CD4-positive, alpha-beta memory T cell (primary cell): ENCODE measurements around the gene SSH2. TPM values are rescaled to one million over a fixed set of nuclear protein-coding genes. Genes with fewer than 3 reads are reported as not detected.
"Not testable (repeated sequence)": the region's sequence is repeated elsewhere in the genome, so short reads cannot be mapped to it uniquely, and the experiment has no call there.

Experiments used
- CTCF ChIA-PET: fragments of 350-600 bp; sonication (Branson Sonifier 250); formaldehyde crosslinking; loops from one replicate; lab custom pipeline; 2021; ENCODE audit warnings: inconsistent platforms; ENCODE audit not compliant: partially characterized antibody; lab: Charles Lee
- POLR2A ChIA-PET: fragments of 350-600 bp; sonication (Branson Sonifier 250); formaldehyde crosslinking; loops from one replicate; lab custom pipeline; 2021; ENCODE audit not compliant: partially characterized antibody; lab: Charles Lee
- DNase-seq, 5 donors: peaks; one replicate each; pipeline versions ENCODE4 v3.0.0 to v3.0.0-alpha.2; 2020 to 2022; ENCODE audit warnings: mixed read lengths in 1 of 5
- H3K27ac ChIP-seq: one replicate; pipeline ENCODE4 v1.7.0; 2013; ENCODE audit warnings: low read depth, low read length
- H3K27me3 ChIP-seq: 2 replicates; pipeline ENCODE4 v1.7.0; 2013; ENCODE audit warnings: mild to moderate bottlenecking, low read length, moderate library complexity; ENCODE audit not compliant: insufficient read depth
- H3K36me3 ChIP-seq: 2 replicates; pipeline ENCODE4 v1.7.0; 2013; ENCODE audit warnings: mild to moderate bottlenecking, low read length, moderate library complexity; ENCODE audit not compliant: insufficient read depth
- H3K4me1 ChIP-seq: 2 replicates; pipeline ENCODE4 v1.7.0; 2013; ENCODE audit warnings: mild to moderate bottlenecking, low read length, moderate library complexity; ENCODE audit not compliant: insufficient read depth
- H3K4me3 ChIP-seq, 2 donors: one replicate each; pipeline ENCODE4 v1.7.0; 2013; ENCODE audit warnings: low read length in 2 of 2, mild to moderate bottlenecking in 1 of 2
- H3K9me3 ChIP-seq, 2 donors: one replicate each; pipeline ENCODE4 v1.7.0; 2013; ENCODE audit warnings: low read length in 2 of 2, control low read depth in 1 of 2; ENCODE audit not compliant: control insufficient read depth in 1 of 2
- H3K27ac Mint-ChIP-seq, 7 donors: one replicate each; pipeline ENCODE4 v1.8.0; 2020 to 2021; ENCODE audit warnings: mixed read lengths in 7 of 7, mild to moderate bottlenecking in 6 of 7, inconsistent platforms in 3 of 7, moderate library complexity in 3 of 7
- H3K27me3 Mint-ChIP-seq, 2 donors: one replicate each; pipeline ENCODE4 v1.8.0; 2020 to 2021; ENCODE audit warnings: mixed read lengths in 2 of 2
- H3K36me3 Mint-ChIP-seq, 2 donors: one replicate each; pipeline ENCODE4 v1.8.0; 2020 to 2021; ENCODE audit warnings: mixed read lengths in 2 of 2, inconsistent platforms in 1 of 2, mild to moderate bottlenecking in 1 of 2
- H3K4me1 Mint-ChIP-seq, 4 donors: one replicate each; pipeline ENCODE4 v1.8.0; 2020 to 2021; ENCODE audit warnings: mixed read lengths in 4 of 4, mild to moderate bottlenecking in 1 of 4
- H3K4me3 Mint-ChIP-seq, 8 donors: one replicate each; pipeline ENCODE4 v1.8.0; 2020 to 2021; ENCODE audit warnings: mixed read lengths in 8 of 8, mild to moderate bottlenecking in 7 of 8, moderate library complexity in 6 of 8, inconsistent platforms in 3 of 8
- H3K9me3 Mint-ChIP-seq, 8 donors: one replicate each; pipeline ENCODE4 v1.8.0; 2020 to 2021; ENCODE audit warnings: mixed read lengths in 8 of 8, mild to moderate bottlenecking in 5 of 8, inconsistent platforms in 3 of 8, moderate library complexity in 1 of 8
- intact Hi-C: fragments of 100-400 bp; cut with micrococcal nuclease; formaldehyde crosslinking; loops from one replicate; pipeline ENCODE4 v1.15.1; 2023
- polyA plus RNA-seq, 2 donors: library from polyadenylated mRNA; unstranded; fragments of 300-500 nt; fragmentation: Illumina TruSeq; gene quantifications; one replicate each; pipeline ENCODE4 v1.2.3, GENCODE V29; 2021
- total RNA-seq, 2 experiments: library from RNA; stranded (reverse); gene quantifications; one replicate each; pipeline ENCODE4 v1.2.3, GENCODE V29; 2021

SSH2 gene
- total and polyA plus RNA-seq, 4 experiments from 2014 or later: 13.5 to 70.4 (median 54.2) TPM

DNA sequence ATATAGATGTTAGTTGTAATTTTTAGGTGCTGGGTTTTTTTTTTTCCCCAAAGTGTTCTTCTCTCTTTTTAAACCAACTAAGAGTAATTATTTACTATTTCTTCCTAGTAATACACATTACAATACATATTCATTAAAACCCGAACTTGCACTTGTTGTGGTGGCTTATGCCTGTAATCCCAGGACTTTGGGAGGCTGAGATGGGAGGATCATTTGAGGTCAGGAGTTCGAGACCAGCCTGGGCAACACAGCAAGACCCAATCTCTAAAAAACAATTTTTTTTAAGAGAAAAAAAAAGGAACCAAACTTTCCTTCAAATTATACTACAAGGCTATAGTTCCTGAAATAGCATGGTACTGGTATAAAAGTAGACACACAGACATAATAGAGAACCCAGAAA is 15.3 kb upstream of the SSH2 start:
- intact Hi-C loops: no loop called here
- no peak for DNase-seq
- Histone ChIP-seq H3K27ac (no peak overlapping the region), H3K4me1 (no peaks in the 10 kb centered on the region), H3K27me3 (no peaks in the 10 kb centered on the region), H3K36me3 (no peaks in the 10 kb centered on the region), H3K9me3 (no peaks in the 10 kb centered on the region), H3K4me3 (no peak overlapping the region)
- H3K36me3 Mint-ChIP-seq: no peaks in the 10 kb centered on the region
- no peak overlapping the region for H3K27ac Mint-ChIP-seq
- no peaks in the 10 kb centered on the region for H3K9me3 Mint-ChIP-seq
- H3K4me3 Mint-ChIP-seq: no peak overlapping the region
- no peaks in the 10 kb centered on the region for H3K27me3 Mint-ChIP-seq
- POLR2A ChIA-PET: no interaction called here
- H3K4me1 Mint-ChIP-seq: no peaks in the 10 kb centered on the region
- CTCF ChIA-PET: interaction anchor here (2.6 kb wide), 1 partner anchor 13 kb away, joined by 9 read pairs; no protein-coding TSS in a partner anchor

DNA sequence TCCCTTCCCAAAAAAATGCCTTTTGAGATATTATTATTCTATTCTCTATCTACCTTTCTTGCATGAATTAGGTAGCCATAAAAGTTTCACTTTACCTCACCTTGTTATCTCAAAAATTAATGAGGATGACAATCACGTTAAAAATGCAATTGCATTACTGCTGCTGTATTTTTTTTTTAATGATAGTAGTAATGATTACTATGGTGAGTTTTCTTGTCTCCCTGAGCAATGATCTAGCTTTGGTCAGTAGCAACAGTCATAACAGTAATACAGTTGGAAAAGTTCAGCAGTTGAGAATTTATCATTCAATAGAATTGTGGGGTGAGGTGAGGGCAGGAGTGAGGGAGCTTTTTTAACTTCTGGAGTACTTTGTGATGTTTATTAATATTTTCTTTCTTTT is 11.3 kb upstream of the SSH2 start, which contains the start of gene EFCAB5:
Gene EFCAB5, plus strand, starts transcription at position 301 of the 400 bp plus-strand sequence. CDS start 163 bp downstream, outside the sequence.
- Histone ChIP-seq H3K27ac (no peak within 1 kb of the TSS), H3K4me1 (no peaks in the 10 kb centered on the region), H3K4me3 (no peak within 1 kb of the TSS), H3K9me3 (no peaks in the 10 kb centered on the region), H3K27me3 (no peaks in the 10 kb centered on the region), H3K36me3 (no peaks in the 10 kb centered on the region)
- H3K27ac Mint-ChIP-seq: no peak within 1 kb of the TSS
- no peaks in the 10 kb centered on the region for H3K9me3 Mint-ChIP-seq
- no peaks in the 10 kb centered on the region for H3K36me3 Mint-ChIP-seq
- ChIA-PET CTCF (interaction anchor here (4.1 kb wide), 1 partner anchor 10 kb away, joined by 29 read pairs; the partner anchor contains the start of gene SSH2), POLR2A (interaction anchor here (1.3 kb wide), 1 partner anchor 10 kb away, joined by 7 read pairs; no protein-coding TSS in a partner anchor)
- H3K4me3 Mint-ChIP-seq: no peak within 1 kb of the TSS
- intact Hi-C loops: no loop called here
- DNase-seq: no peak
- H3K4me1 Mint-ChIP-seq: no peaks in the 10 kb centered on the region
- no peaks in the 10 kb centered on the region for H3K27me3 Mint-ChIP-seq

DNA sequence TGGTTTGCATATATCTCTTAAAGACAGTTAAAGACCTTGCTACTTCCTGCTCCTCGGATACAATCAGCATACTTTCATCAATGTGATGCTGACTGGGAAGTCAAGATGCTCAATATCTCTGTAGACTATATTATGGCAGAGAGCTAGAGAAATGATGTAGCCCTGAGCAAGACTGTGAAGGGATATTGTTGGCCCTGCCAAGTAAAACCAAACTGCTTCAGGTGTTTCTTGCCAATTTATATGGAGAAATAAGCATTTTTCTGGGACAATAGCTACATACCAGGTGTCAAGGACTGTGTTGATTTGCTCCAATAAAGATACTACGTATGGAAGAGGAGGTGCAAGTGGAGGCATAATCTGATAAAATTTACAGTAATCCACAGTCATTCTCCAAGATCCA is 6.7 kb upstream of the SSH2 start:
- Mint-ChIP-seq H3K4me3 (no peak overlapping the region), H3K27me3 (no peaks in the 10 kb centered on the region), H3K4me1 (no peaks in the 10 kb centered on the region), H3K9me3 (peaks cover 0 to 6% (median 0%) of the 10 kb centered on the region in 8 donors), H3K36me3 (no peaks in the 10 kb centered on the region), H3K27ac (no peak overlapping the region)
- ChIA-PET CTCF (interaction anchor here (0.6 kb wide), 1 partner anchor 380 kb away, joined by 3 read pairs; no protein-coding TSS in a partner anchor), POLR2A (no interaction called here)
- H3K4me1 ChIP-seq: peaks cover 4% of the 10 kb centered on the region
- no peak overlapping the region for H3K27ac ChIP-seq
- H3K4me3 ChIP-seq: no peak overlapping the region
- intact Hi-C loops: no loop called here
- no peaks in the 10 kb centered on the region for H3K27me3 ChIP-seq
- no peak for DNase-seq
- H3K36me3 ChIP-seq: no peaks in the 10 kb centered on the region
- H3K9me3 ChIP-seq: no peaks in the 10 kb centered on the region

DNA sequence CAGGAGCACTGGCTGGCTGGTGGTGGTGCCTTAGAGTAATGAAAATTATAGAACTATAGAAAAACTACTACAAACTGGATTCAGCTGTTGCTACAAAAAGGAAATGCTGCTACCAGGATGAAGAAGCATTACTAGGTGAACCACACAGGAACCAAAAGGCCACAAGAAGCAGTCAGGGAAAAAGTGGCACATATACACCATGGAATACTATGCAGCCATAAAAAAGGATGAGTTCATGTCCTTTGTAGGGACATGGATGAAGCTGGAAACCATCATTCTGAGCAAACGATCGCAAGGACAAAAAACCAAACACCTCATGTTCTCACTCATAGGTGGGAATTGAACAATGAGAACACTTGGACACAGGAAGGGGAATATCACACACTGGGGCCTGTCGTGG is 5.9 kb upstream of the SSH2 start:
- POLR2A ChIA-PET, H3K4me3 Mint-ChIP-seq, H3K4me1 Mint-ChIP-seq, H3K27me3 Mint-ChIP-seq, intact Hi-C loops, H3K36me3 ChIP-seq, H3K4me3 ChIP-seq, H3K27ac ChIP-seq, H3K9me3 ChIP-seq, DNase-seq, H3K27me3 ChIP-seq, H3K36me3 Mint-ChIP-seq, H3K9me3 Mint-ChIP-seq: not testable (repeated sequence)
- peak overlapping the region in 1 of 7 donors; percentile 31 for H3K27ac Mint-ChIP-seq
- CTCF ChIA-PET: interaction anchor here (0.6 kb wide), 1 partner anchor 128 kb away, joined by 3 read pairs; no protein-coding TSS in a partner anchor
- H3K4me1 ChIP-seq: peaks cover 12% of the 10 kb centered on the region

DNA sequence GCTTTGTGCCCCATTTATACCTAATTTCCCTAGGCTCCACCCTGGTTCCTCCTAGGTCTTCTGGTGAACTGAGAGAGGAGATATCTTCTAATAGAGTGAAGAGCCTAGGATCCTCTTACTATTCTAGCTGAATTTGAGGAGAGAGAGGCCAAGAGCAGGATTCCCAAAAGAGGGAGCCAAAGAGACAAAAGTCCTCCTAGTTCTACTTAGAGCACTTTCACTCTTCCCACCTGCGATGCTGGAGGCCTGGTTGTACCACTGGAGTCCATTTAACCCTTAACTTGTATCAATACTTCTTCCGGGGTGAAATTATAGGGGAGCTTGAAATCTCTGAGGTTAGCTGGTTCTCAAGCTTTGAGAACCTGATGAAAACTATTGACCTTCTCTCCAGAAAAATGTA is 3.4 kb upstream of the SSH2 start:
- peaks cover 1 to 13% (median 11%) of the 10 kb centered on the region in 4 donors for H3K4me1 Mint-ChIP-seq
- Histone ChIP-seq H3K27me3 (no peaks in the 10 kb centered on the region), H3K4me1 (peaks cover 26% of the 10 kb centered on the region), H3K36me3 (no peaks in the 10 kb centered on the region), H3K9me3 (no peaks in the 10 kb centered on the region), H3K27ac (no peak overlapping the region), H3K4me3 (no peak overlapping the region)
- H3K4me3 Mint-ChIP-seq: no peak overlapping the region
- H3K27ac Mint-ChIP-seq: peak overlapping the region in 2 of 7 donors; percentile 34 to 72
- POLR2A ChIA-PET: no interaction called here
- H3K9me3 Mint-ChIP-seq: peaks cover 0 to 6% (median 0%) of the 10 kb centered on the region in 8 donors
- intact Hi-C loops: no loop called here
- DNase-seq: no peak
- CTCF ChIA-PET: interaction anchor here (1.0 to 2.4 kb wide), 4 partner anchors 120 to 154 kb away, joined by 3 to 10 read pairs (median 4); no protein-coding TSS in a partner anchor
- peaks cover 0 to 9% of the 10 kb centered on the region in 2 donors for H3K36me3 Mint-ChIP-seq
- H3K27me3 Mint-ChIP-seq: no peaks in the 10 kb centered on the region

DNA sequence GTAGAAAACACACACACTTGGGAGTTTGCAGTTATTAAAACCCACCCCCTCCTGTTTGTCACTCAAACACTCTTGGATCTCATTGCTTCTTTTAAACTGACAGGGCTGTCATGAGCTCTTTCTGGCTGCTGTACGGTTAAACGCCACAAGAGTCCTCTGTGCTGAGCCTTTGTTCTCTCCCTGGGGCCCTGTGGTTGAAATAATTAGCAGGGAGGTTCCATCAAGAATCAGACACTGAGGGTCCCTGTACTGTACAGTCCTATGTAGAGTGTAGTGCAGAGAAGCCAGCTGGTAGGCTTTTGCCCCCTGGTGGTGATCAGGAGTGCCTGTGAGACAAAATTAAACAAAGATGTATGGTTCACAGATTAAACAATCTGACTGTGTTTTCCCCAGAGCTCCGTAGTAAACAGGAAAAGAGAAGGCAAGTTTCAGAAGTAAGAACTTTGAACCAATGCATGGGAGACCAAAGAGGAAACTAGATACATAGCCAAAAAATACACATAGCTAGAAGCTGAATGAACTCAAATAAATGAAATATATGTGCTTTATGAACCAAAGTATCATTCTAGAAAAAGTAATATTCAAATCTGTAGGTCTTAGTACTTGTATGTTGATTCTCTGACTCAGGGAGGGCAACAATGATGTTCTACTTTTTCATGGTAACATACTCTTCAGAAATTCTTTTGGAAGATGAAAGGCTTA is 1.4 kb upstream of the SSH2 start:
- Histone ChIP-seq H3K9me3 (no peaks in the 10 kb centered on the region), H3K27me3 (no peaks in the 10 kb centered on the region), H3K27ac (peak overlapping the region; percentile 88), H3K4me3 (no peak overlapping the region), H3K4me1 (peaks cover 46% of the 10 kb centered on the region), H3K36me3 (no peaks in the 10 kb centered on the region)
- Mint-ChIP-seq H3K27ac (no peak overlapping the region), H3K27me3 (no peaks in the 10 kb centered on the region), H3K4me3 (no peak overlapping the region), H3K4me1 (peaks cover 15 to 32% (median 29%) of the 10 kb centered on the region in 4 donors), H3K36me3 (peaks cover 0 to 9% of the 10 kb centered on the region in 2 donors), H3K9me3 (peaks cover 0 to 6% (median 0%) of the 10 kb centered on the region in 8 donors)
- ChIA-PET POLR2A (interaction anchor here (0.6 to 4.0 kb wide), 27 partner anchors 10 to 1035 kb away, joined by 3 to 68 read pairs (median 5); partner anchors contain the start of genes ABHD15, EFCAB5 and TP53I13), CTCF (interaction anchor here (0.5 to 7.5 kb wide), 61 partner anchors 9 to 628 kb away, joined by 3 to 387 read pairs (median 5); partner anchors contain the start of gene EFCAB5)
- DNase-seq: peak; percentile 75 to 85 (median 81)
- intact Hi-C loops: loop anchor here (1.0 to 2.0 kb wide), 7 partner anchors 64 to 541 kb away; partner anchors contain the start of gene TAOK1
